HG03196 (cell line): Measurements from ENCODE around the gene EPN1.
"Not testable (repeated sequence)": the region's sequence is repeated elsewhere in the genome, so short reads cannot be mapped to it uniquely, and the experiment has no call there.

Experiments used
- ATAC-seq: cut with Tn5 transposase; IDR thresholded peaks from one replicate; pipeline ENCODE4 v1.9.1; 2021; ENCODE audit not compliant: unreplicated experiment

Gene EPN1

DNA sequence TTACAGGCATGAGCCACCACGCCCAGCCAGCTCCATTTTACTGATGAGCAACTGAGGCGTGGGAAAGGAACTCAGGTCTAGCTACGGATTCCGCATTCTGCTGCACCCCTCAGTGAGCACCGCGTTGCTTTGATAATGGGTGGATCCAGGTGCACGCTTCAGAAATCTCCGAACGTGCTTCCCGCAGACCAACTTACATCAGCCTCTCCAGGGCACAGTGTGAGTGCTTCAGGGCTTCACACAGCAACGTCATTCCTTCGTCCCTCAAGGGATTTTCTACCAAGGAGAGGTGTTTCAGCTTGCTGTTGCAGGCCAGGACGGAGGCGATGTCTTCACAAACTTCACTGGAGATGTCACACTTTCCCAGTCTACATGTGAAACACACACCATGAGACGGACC is 41.5 kb downstream of the EPN1 start:
- ATAC-seq = no peak

DNA sequence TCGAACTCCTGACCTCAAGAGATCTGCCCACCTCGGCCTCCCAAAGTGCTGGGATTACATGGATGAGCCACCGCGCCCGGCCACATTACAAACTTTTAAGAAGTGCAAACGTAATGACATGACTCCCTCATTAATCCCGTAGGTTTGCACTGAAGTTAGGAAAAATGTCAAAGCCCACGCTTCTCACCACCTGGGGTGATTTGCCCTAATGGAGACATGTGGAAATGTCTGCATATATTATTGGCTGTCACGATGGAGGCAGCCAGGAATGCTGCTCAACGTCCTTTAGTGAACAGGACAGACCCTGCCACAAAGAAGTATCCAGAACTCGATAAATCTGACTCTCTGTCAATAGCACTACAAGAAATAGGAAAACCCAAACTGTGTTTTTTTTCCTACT is 42.2 kb downstream of the EPN1 start:
- no peak for ATAC-seq

DNA sequence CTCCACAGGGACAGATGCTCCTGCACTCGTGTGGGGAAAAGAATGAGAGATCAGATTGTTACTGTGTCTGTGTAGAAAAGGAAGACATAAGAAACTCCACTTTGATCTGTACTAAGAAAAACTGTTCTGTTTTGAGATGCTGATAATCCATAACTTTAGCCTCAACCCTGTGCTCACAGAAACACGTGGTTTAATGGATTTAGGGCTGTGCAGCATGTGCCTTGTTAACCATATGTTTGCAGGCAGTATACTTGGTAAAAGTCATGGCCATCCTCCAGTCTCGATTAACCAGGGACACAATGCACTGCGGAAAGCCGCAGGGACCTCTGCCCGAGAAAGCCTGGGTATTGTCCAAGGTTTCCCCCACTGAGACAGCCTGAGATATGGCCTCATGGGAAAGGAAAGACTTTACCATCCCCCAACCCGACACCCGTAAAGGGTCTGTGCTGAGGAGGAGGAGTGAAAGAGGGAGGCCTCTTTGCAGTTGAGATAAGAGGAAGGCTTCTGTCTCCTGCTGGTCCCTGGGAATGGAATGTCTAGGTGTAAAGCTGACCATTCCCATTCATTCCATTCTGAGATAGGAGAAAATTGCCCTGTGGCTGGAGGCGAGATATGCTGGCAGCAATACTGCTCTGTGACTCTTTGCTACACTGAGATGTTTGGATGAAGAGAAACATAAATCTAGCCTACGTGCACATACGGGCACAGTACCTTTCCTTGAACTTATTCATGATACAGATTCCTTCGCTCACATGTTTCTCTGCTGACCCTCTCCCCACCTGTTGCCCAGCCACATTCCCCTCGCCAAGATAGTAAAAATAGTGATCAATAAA is 43.1 kb downstream of the EPN1 start:
- not testable (repeated sequence) for ATAC-seq

DNA sequence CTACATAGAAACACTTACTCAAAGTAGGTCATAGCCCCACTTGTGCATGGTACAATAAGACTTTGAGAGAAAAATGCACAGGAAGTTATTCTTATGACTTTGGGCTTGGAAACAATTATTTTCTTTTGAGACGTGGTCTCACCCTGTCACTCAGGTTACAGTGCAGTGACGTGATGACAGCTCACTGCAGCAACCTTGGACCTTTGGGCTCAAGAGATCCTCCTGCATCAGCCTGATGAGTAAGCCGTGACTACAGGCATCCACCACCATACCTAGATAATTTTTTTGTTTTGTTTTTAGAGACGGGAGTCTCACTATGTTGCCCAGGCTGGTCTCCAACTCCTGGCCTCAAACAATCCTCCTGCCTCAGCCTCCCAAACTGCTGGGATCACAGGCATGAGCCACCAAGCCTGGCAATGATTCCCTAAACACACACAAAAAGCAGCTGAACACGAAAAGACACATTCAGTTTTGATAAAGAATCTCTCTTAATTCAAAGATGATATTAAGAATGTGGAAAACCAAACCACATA is 45.3 kb downstream of the EPN1 start:
- no peak for ATAC-seq

DNA sequence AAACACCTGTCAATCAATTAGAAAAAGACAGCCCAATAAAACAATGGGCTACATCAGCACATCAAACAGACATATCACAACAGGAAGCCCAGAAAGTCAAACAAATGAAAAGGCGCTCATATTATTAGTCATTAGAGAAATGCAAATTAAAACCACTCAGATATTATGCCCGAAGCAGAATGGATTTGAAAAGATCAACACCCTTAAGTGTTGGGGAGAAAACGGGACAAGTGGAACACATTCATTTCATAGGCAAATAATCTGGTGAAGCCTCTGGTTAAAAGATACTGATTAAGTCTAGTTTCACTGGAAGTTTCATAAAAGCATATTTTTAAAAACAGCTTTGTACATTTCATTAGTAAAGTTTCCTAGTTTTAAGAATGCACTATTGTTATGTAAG is 45.8 kb downstream of the EPN1 start:
- no peak for ATAC-seq

DNA sequence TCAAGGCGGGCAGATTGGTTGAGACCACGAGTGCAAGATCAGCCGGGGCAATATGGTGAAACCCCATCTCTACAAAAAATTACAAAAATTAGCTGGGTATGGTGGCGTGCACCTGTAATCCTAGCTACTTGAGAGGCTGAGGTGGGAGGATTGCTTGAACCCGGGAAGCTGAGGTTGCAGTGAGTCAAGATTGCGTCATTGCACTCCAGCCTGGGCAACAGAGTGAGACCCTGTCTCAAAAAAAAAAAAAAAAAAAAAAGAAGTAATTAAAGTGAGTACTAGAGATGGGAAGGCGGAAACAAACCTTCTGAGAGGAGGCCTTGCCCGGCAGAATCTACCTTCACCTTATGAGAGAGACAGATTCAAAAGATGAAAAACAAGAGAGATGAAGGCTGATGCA is 48.5 kb downstream of the EPN1 start:
- ATAC-seq = no peak

DNA sequence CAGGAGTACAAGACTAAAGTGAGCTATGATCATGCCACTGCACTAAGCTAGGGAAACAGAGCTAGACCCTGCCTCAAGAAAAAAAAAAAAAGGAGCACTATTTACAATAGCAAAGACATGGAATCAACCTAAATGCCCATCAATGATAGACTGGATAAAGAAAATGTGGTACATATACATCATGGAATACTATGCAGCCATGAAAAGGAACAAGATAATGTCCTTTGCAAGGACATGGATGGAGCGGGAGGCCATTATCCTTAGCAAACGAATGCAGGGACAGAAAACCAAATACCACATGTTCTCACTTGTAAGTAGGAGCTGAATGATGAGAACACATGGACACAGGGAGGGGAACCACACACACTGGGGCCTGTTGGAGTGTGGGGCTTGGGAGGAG is 55.4 kb downstream of the EPN1 start:
- not testable (repeated sequence) for ATAC-seq

DNA sequence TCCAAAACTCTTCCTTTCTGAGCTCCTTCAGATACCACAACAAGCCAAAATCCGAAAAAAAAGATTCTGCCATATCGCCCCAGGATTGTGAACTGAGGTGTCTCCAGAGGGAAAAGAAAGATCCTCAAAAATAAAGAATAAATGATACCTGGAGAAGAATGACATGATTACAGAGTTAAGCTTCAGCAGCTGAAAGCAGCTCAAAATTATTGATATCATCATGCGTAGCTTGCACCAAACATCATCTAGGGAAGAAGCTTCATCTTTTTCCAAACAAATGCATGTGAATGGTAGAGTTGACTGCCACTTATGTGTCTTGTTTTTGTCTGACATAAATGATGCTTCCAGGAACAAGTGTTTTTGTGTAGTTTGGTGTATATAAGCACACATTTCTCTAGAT is 63.3 kb downstream of the EPN1 start, which contains the start of gene NLRP9:
Gene NLRP9 (minus strand): TSS at position 101 of the 400 bp plus-strand sequence. CDS start 28 bp downstream, at position 73.
- ATAC-seq = no peak

DNA sequence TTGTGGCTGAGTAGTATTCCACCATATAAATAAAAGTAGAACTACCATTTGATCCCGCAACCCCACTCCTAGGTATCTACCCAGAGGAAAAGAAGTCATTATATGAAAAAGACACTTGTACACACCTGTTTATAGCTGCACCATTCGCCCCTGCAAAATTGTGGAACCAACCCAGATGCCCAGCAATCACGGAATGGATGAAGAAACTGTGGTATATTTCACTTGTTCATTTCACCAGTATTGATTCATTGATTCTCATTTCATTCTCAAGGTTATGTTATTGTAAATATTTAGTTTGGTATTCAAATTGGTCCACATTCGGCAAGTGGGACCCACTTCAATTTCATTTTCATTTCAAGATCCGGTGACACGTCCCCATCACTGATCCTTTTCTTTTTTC is 75.7 kb downstream of the EPN1 start:
- no peak for ATAC-seq

DNA sequence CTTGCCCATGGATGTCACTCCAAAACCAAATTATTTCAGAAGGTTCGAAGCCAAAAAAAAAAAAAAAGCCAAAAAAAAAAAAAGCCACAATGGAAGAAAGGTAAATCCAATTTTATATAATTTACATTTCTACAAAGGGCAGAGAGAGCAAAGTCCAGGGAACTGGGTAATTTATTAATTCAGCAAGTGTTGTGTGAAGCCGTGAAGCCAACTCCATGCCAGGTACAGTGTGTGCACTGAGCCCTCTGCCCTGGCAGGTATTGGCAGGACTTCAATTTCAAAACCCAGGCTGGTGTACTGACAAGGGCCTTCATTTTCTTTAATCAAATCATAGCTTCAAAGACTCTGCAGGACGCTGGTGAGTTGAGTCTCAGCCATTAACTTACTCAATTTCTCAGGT is 78.4 kb downstream of the EPN1 start:
- ATAC-seq = no peak

DNA sequence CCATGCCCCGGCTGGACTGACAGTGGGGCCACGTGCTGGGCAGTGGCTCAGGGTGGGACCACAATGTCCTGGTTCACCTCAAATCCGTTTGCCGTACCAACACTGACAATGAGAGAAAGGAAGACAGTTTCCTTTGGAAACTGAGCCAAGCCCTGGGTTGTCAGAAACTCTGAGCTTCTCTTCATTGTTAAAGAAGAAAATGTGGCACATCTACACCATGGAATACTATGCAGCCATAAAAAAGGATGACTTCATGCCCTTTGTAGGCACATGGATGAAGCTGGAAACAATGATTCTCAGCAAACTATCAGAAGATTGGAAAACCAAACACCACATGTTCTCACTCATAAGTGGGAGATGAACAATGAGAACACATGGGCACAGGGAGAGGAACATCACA is 81.8 kb downstream of the EPN1 start:
- ATAC-seq = not testable (repeated sequence)

DNA sequence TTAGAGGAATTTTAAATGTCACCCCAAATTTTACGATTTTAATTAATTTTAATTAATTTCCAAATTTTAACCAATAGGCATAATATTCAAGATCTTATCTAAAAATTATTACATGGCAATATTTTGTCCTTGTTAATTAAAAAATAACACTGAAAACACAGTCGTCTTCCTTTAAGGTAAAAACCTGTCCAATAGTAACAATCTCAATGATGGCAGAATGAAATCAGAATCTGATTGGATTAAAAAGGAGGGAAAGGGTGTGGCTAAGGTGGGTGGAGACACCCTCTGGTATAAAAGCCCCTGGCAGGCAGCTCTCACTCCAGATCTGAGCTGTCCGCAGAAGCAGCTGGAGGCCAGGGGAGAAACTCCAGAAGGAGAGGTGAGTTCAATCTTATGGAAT is 83.8 kb downstream of the EPN1 start, which contains the start of gene RFPL4A:
Gene RFPL4A (plus strand): TSS at position 301 of the 400 bp plus-strand sequence. CDS start 2,704 bp downstream, outside the sequence.
- ATAC-seq = not testable (repeated sequence)
